Liver (tissue), 9 donors: Measurements from ENCODE around the gene ABHD17C. TPM values are rescaled to one million over a fixed set of nuclear protein-coding genes. Genes with fewer than 3 reads are reported as not detected.

ENCODE experiments used
- DNase-seq: peaks from one replicate; pipeline ENCODE4 v3.0.0-alpha.2; 2017; ENCODE audit warnings: low spot score
- H3K27ac ChIP-seq, 2 donors: one replicate each; pipeline ENCODE4 v1.7.0; 2013; ENCODE audit warnings: inconsistent platforms in 2 of 2, low read length in 2 of 2, control low read depth in 1 of 2, low read depth in 1 of 2, mild to moderate bottlenecking in 1 of 2
- H3K27me3 ChIP-seq, 4 donors: one replicate each; pipeline versions ENCODE4 v1.6.1 to v1.7.0; 2013; ENCODE audit warnings: low read length in 3 of 4, inconsistent platforms in 1 of 4, mild to moderate bottlenecking in 1 of 4, moderate library complexity in 1 of 4; ENCODE audit not compliant: control insufficient read depth in 4 of 4, insufficient read depth in 4 of 4
- H3K36me3 ChIP-seq, 4 donors: one replicate each; pipeline versions ENCODE4 v1.6.1 to v1.7.0; 2013; ENCODE audit warnings: low read length in 3 of 4, mild to moderate bottlenecking in 3 of 4, low read depth in 1 of 4, moderate library complexity in 1 of 4; ENCODE audit not compliant: control insufficient read depth in 4 of 4, insufficient read depth in 3 of 4
- H3K4me1 ChIP-seq, 4 donors: one replicate each; pipeline versions ENCODE4 v1.6.1 to v1.7.0; 2013; ENCODE audit warnings: low read length in 3 of 4, mild to moderate bottlenecking in 3 of 4, moderate library complexity in 1 of 4; ENCODE audit not compliant: control insufficient read depth in 4 of 4, insufficient read depth in 4 of 4
- H3K4me3 ChIP-seq, 3 donors: one replicate each; pipeline versions ENCODE4 v1.6.1 to v1.7.0; 2013; ENCODE audit warnings: low read length in 3 of 3, control low read depth in 1 of 3, low read depth in 1 of 3, mild to moderate bottlenecking in 1 of 3
- H3K9ac ChIP-seq, 2 donors: one replicate each; pipeline ENCODE4 v1.7.0; 2013; ENCODE audit warnings: low read length in 2 of 2, mild to moderate bottlenecking in 2 of 2, moderate library complexity in 2 of 2, control low read depth in 1 of 2, low read depth in 1 of 2
- H3K9me3 ChIP-seq, 4 donors: one replicate each; pipeline versions ENCODE4 v1.6.1 to v1.7.0; 2013; ENCODE audit warnings: low read length in 3 of 4; ENCODE audit not compliant: control insufficient read depth in 4 of 4
- ATF3 ChIP-seq: IDR thresholded peaks from 2 replicates; pipeline ENCODE4 v1.6.1; 2016; ENCODE audit warnings: antibody characterized with exemption
- CTCF ChIP-seq: fragments of 150-350 bp; IDR thresholded peaks from 2 replicates; pipeline ENCODE4 v1.5.1; 2017; ENCODE audit warnings: improper control_type of control experiment, low read depth, low read length; ENCODE audit not compliant: missing input control
- EGR1 ChIP-seq, 2 donors: IDR thresholded peaks; 2 replicates each; pipeline ENCODE4 v1.6.1; 2016 to 2018; ENCODE audit warnings: antibody characterized with exemption in 2 of 2, low read depth in 2 of 2
- FOXA2 ChIP-seq: IDR thresholded peaks from 2 replicates; pipeline ENCODE4 v1.6.1; 2016; ENCODE audit warnings: antibody characterized with exemption
- GABPA ChIP-seq, 2 donors: IDR thresholded peaks in 1 of 2; conservative IDR thresholded peaks in 1 of 2; 2 replicates each; pipeline ENCODE4 v1.6.1; 2016; ENCODE audit warnings: antibody characterized with exemption in 2 of 2, mild to moderate bottlenecking in 1 of 2, moderate library complexity in 1 of 2
- HNF4A ChIP-seq, 2 donors: conservative IDR thresholded peaks; 2 replicates each; pipeline ENCODE4 v1.6.1; 2016; ENCODE audit warnings: antibody characterized with exemption in 2 of 2, mild to moderate bottlenecking in 2 of 2
- HNF4G ChIP-seq: IDR thresholded peaks from 2 replicates; pipeline ENCODE4 v1.6.1; 2016; ENCODE audit warnings: antibody characterized with exemption
- JUND ChIP-seq, 2 donors: IDR thresholded peaks; 2 replicates each; pipeline ENCODE4 v1.6.1; 2016; ENCODE audit warnings: antibody characterized with exemption in 2 of 2
- MAX ChIP-seq: IDR thresholded peaks from 2 replicates; pipeline ENCODE4 v1.6.1; 2016; ENCODE audit warnings: antibody characterized with exemption
- NR2F2 ChIP-seq: IDR thresholded peaks from 2 replicates; pipeline ENCODE4 v1.6.1; 2016; ENCODE audit warnings: antibody characterized with exemption
- RAD21 ChIP-seq, 2 donors: IDR thresholded peaks; 2 replicates each; pipeline ENCODE4 v1.6.1; 2016; ENCODE audit warnings: antibody characterized with exemption in 2 of 2, mild to moderate bottlenecking in 2 of 2
- REST ChIP-seq: IDR thresholded peaks from 2 replicates; pipeline ENCODE4 v1.6.1; 2016; ENCODE audit warnings: antibody characterized with exemption, mild to moderate bottlenecking
- SP1 ChIP-seq: IDR thresholded peaks from 2 replicates; pipeline ENCODE4 v1.6.1; 2018; ENCODE audit warnings: antibody characterized with exemption, mild to moderate bottlenecking
- TAF1 ChIP-seq: conservative IDR thresholded peaks from 2 replicates; pipeline ENCODE4 v1.6.1; 2016; ENCODE audit warnings: antibody characterized with exemption, mild to moderate bottlenecking
- YY1 ChIP-seq: IDR thresholded peaks from 2 replicates; pipeline ENCODE4 v1.6.1; 2016; ENCODE audit warnings: antibody characterized with exemption, mild to moderate bottlenecking
- ZBTB33 ChIP-seq: IDR thresholded peaks from 2 replicates; pipeline ENCODE4 v1.6.1; 2016; ENCODE audit warnings: antibody characterized with exemption
- WGBS: extraction: QIAGEN DNeasy Blood & Tissue Kit; methylation state at CpG from one replicate; pipeline ENCODE4 v1.1.7; 2013; 5-methylcytosine and 5-hydroxymethylcytosine counted together
- polyA plus RNA-seq, 2 donors: library from polyadenylated mRNA; stranded (reverse) in 1 of 2; unstranded in 1 of 2; fragments of 200-250 nt in 1 of 2; fragments of >200 nt in 1 of 2; fragmentation: Nextera tagmentation in 1 of 2; extraction: Ambion mirVana in 1 of 2; gene quantifications; one replicate each; pipeline versions ENCODE4 v1.2.1 to v1.2.3, GENCODE V29; 2013 to 2015
- total RNA-seq, 2 donors: library from RNA; depleted of rRNA; stranded (reverse); fragments of >200 nt; gene quantifications; one replicate each; pipeline ENCODE4 v1.2.3, GENCODE V29; 2014
- donor health status: healthy.
- donor health status: healthy.
- donor health status: healthy.
- donor health status: healthy.
- donor health status: healthy.

The ABHD17C gene
- total and polyA plus RNA-seq, 4 donors, result 0.79 to 3.0 (median 2.0) TPM

GRCh38 chr15:80747317-80748053, 52.4 kb downstream of the ABHD17C start:
- no peak overlapping the region for H3K27ac ChIP-seq
- 71% methylated on average over 16 of the region's 16 CpGs for WGBS
- no peak overlapping the region for H3K4me3 ChIP-seq
- TF ChIP-seq EGR1 (IDR thresholded peaks at IDR 0.05; ENCODE audit: low read depth in 2 of 2) (no peak), TAF1 (no peak), ATF3 (no peak), SP1 (no peak), RAD21 (IDR thresholded peaks at IDR 0.05) (no peak), ZBTB33 (no peak), CTCF (no peak), JUND (IDR thresholded peaks at IDR 0.05) (no peak), HNF4G (no peak), NR2F2 (no peak), FOXA2 (no peak), GABPA (IDR thresholded peaks at IDR 0.05 in 1 of 2, conservative IDR thresholded peaks at IDR 0.05 in 1 of 2) (no peak)
- no peak for DNase-seq
- H3K4me1 ChIP-seq, result peaks cover 0 to 1% (median 0%) of the 10 kb centered on the region in 4 donors
- no peaks in the 10 kb centered on the region for H3K36me3 ChIP-seq
- H3K9me3 ChIP-seq, result no peaks in the 10 kb centered on the region
- no peaks in the 10 kb centered on the region for H3K27me3 ChIP-seq
- H3K9ac ChIP-seq, result no peak overlapping the region

- no peak overlapping the region for H3K9ac ChIP-seq
- WGBS, result 95% methylated on average over 6 of the region's 6 CpGs
- H3K9me3 ChIP-seq, result no peaks in the 10 kb centered on the region
- no peak for DNase-seq
- no peaks in the 10 kb centered on the region for H3K4me1 ChIP-seq
- no peak for TF ChIP-seq YY1
- no peak for TF ChIP-seq TAF1
- TF ChIP-seq MAX, result no peak
- no peak for TF ChIP-seq RAD21 (IDR thresholded peaks at IDR 0.05)
- TF ChIP-seq GABPA (IDR thresholded peaks at IDR 0.05 in 1 of 2, conservative IDR thresholded peaks at IDR 0.05 in 1 of 2), result no peak
- no peak for TF ChIP-seq HNF4A (conservative IDR thresholded peaks at IDR 0.05)
- TF ChIP-seq ZBTB33, result no peak
- no peak for TF ChIP-seq REST
- TF ChIP-seq ATF3, result no peak
- no peaks in the 10 kb centered on the region for H3K27me3 ChIP-seq
- H3K36me3 ChIP-seq, result no peaks in the 10 kb centered on the region
- H3K27ac ChIP-seq, result no peak overlapping the region
- no peak overlapping the region for H3K4me3 ChIP-seq
These were observed 54.5 kb downstream of the ABHD17C start for GRCh38 chr15:80749589-80749988.
